ENCODE data around the gene MOAP1.
"Not testable (repeated sequence)": the region's sequence is repeated elsewhere in the genome, so short reads cannot be mapped to it uniquely, and the experiment has no call there.

The MOAP1 gene

GRCh38 chr14:93174731-93175130 lies 10.0 kb downstream of the MOAP1 start:
- not testable (repeated sequence) for H3K4me3 ChIP-seq (ENCODE audit: low read depth, low read length); H3K36me3 ChIP-seq (ENCODE audit: control insufficient read depth, insufficient read depth, low read length); H3K27me3 ChIP-seq (ENCODE audit: control insufficient read depth, insufficient read depth, low read length); H3K9ac ChIP-seq (ENCODE audit: low read depth, low read length); H3K4me1 ChIP-seq (ENCODE audit: control insufficient read depth, insufficient read depth, low read length); H3K9me3 ChIP-seq (ENCODE audit: control insufficient read depth, insufficient read depth, low read length)

GRCh38 chr14:93173943-93174395 lies 10.7 kb downstream of the MOAP1 start:
- Histone ChIP-seq H3K9me3 (ENCODE audit: control insufficient read depth, insufficient read depth, low read length) (no peaks in the 10 kb centered on the region), H3K4me1 (ENCODE audit: control insufficient read depth, insufficient read depth, low read length) (no peaks in the 10 kb centered on the region), H3K4me3 (ENCODE audit: low read depth, low read length) (no peak overlapping the region), H3K27me3 (ENCODE audit: control insufficient read depth, insufficient read depth, low read length) (no peaks in the 10 kb centered on the region), H3K36me3 (ENCODE audit: control insufficient read depth, insufficient read depth, low read length) (no peaks in the 10 kb centered on the region), H3K9ac (ENCODE audit: low read depth, low read length) (no peak overlapping the region)

GRCh38 chr14:93171376-93171775 lies 13.3 kb downstream of the MOAP1 start:
- Histone ChIP-seq H3K9me3 (ENCODE audit: control insufficient read depth, insufficient read depth, low read length) (no peaks in the 10 kb centered on the region), H3K4me3 (ENCODE audit: low read depth, low read length) (no peak overlapping the region), H3K9ac (ENCODE audit: low read depth, low read length) (no peak overlapping the region), H3K36me3 (ENCODE audit: control insufficient read depth, insufficient read depth, low read length) (no peaks in the 10 kb centered on the region), H3K27me3 (ENCODE audit: control insufficient read depth, insufficient read depth, low read length) (no peaks in the 10 kb centered on the region), H3K4me1 (ENCODE audit: control insufficient read depth, insufficient read depth, low read length) (no peaks in the 10 kb centered on the region)

- not testable (repeated sequence) for H3K9ac ChIP-seq (ENCODE audit: low read depth, low read length); H3K4me1 ChIP-seq (ENCODE audit: control insufficient read depth, insufficient read depth, low read length)
These were observed 14.6 kb downstream of the MOAP1 start for GRCh38 chr14:93170141-93170540.

GRCh38 chr14:93169619-93170018 lies 15.1 kb downstream of the MOAP1 start:
- not testable (repeated sequence) for H3K27me3 ChIP-seq (ENCODE audit: control insufficient read depth, insufficient read depth, low read length)

More at GRCh38 chr14:93170141-93170540, 14.6 kb downstream of the MOAP1 start:
- not testable (repeated sequence) for H3K27me3 ChIP-seq (ENCODE audit: control insufficient read depth, insufficient read depth, low read length); H3K9me3 ChIP-seq (ENCODE audit: control insufficient read depth, insufficient read depth, low read length); H3K36me3 ChIP-seq (ENCODE audit: control insufficient read depth, insufficient read depth, low read length); H3K4me3 ChIP-seq (ENCODE audit: low read depth, low read length)

GRCh38 chr14:93168610-93169009 lies 16.1 kb downstream of the MOAP1 start:
- not testable (repeated sequence) for H3K27me3 ChIP-seq (ENCODE audit: control insufficient read depth, insufficient read depth, low read length); H3K4me1 ChIP-seq (ENCODE audit: control insufficient read depth, insufficient read depth, low read length); H3K9me3 ChIP-seq (ENCODE audit: control insufficient read depth, insufficient read depth, low read length); H3K4me3 ChIP-seq (ENCODE audit: low read depth, low read length); H3K36me3 ChIP-seq (ENCODE audit: control insufficient read depth, insufficient read depth, low read length); H3K9ac ChIP-seq (ENCODE audit: low read depth, low read length)

More at GRCh38 chr14:93169619-93170018, 15.1 kb downstream of the MOAP1 start:
- H3K9me3 ChIP-seq (ENCODE audit: control insufficient read depth, insufficient read depth, low read length); H3K4me3 ChIP-seq (ENCODE audit: low read depth, low read length); H3K36me3 ChIP-seq (ENCODE audit: control insufficient read depth, insufficient read depth, low read length); H3K9ac ChIP-seq (ENCODE audit: low read depth, low read length); H3K4me1 ChIP-seq (ENCODE audit: control insufficient read depth, insufficient read depth, low read length): not testable (repeated sequence)

GRCh38 chr14:93165271-93166265 lies 19.1 kb downstream of the MOAP1 start:
- H3K9ac ChIP-seq (ENCODE audit: low read depth, low read length); H3K4me3 ChIP-seq (ENCODE audit: low read depth, low read length); H3K4me1 ChIP-seq (ENCODE audit: control insufficient read depth, insufficient read depth, low read length): not testable (repeated sequence)

GRCh38 chr14:93163564-93163963 lies 21.1 kb downstream of the MOAP1 start:
- H3K9me3 ChIP-seq (ENCODE audit: control insufficient read depth, insufficient read depth, low read length), result no peaks in the 10 kb centered on the region
- no peaks in the 10 kb centered on the region for H3K4me1 ChIP-seq (ENCODE audit: control insufficient read depth, insufficient read depth, low read length)
- H3K27me3 ChIP-seq (ENCODE audit: control insufficient read depth, insufficient read depth, low read length), result no peaks in the 10 kb centered on the region
- H3K36me3 ChIP-seq (ENCODE audit: control insufficient read depth, insufficient read depth, low read length), result no peaks in the 10 kb centered on the region
- H3K9ac ChIP-seq (ENCODE audit: low read depth, low read length), result no peak overlapping the region
- no peak overlapping the region for H3K4me3 ChIP-seq (ENCODE audit: low read depth, low read length)

More at GRCh38 chr14:93165271-93166265, 19.1 kb downstream of the MOAP1 start:
- not testable (repeated sequence) for H3K9me3 ChIP-seq (ENCODE audit: control insufficient read depth, insufficient read depth, low read length); H3K36me3 ChIP-seq (ENCODE audit: control insufficient read depth, insufficient read depth, low read length); H3K27me3 ChIP-seq (ENCODE audit: control insufficient read depth, insufficient read depth, low read length)

- Histone ChIP-seq H3K36me3 (ENCODE audit: control insufficient read depth, insufficient read depth, low read length) (no peaks in the 10 kb centered on the region), H3K4me1 (ENCODE audit: control insufficient read depth, insufficient read depth, low read length) (no peaks in the 10 kb centered on the region), H3K9me3 (ENCODE audit: control insufficient read depth, insufficient read depth, low read length) (no peaks in the 10 kb centered on the region), H3K9ac (ENCODE audit: low read depth, low read length) (no peak overlapping the region), H3K27me3 (ENCODE audit: control insufficient read depth, insufficient read depth, low read length) (no peaks in the 10 kb centered on the region), H3K4me3 (ENCODE audit: low read depth, low read length) (no peak overlapping the region)
These were observed 23.2 kb downstream of the MOAP1 start for GRCh38 chr14:93161411-93161940.

GRCh38 chr14:93160353-93160801 lies 24.3 kb downstream of the MOAP1 start:
- Histone ChIP-seq H3K4me3 (ENCODE audit: low read depth, low read length) (no peak overlapping the region), H3K9me3 (ENCODE audit: control insufficient read depth, insufficient read depth, low read length) (no peaks in the 10 kb centered on the region), H3K27me3 (ENCODE audit: control insufficient read depth, insufficient read depth, low read length) (no peaks in the 10 kb centered on the region), H3K36me3 (ENCODE audit: control insufficient read depth, insufficient read depth, low read length) (no peaks in the 10 kb centered on the region), H3K9ac (ENCODE audit: low read depth, low read length) (no peak overlapping the region), H3K4me1 (ENCODE audit: control insufficient read depth, insufficient read depth, low read length) (no peaks in the 10 kb centered on the region)

GRCh38 chr14:93159625-93160352 lies 24.9 kb downstream of the MOAP1 start:
- not testable (repeated sequence) for H3K9ac ChIP-seq (ENCODE audit: low read depth, low read length)

More at GRCh38 chr14:93159625-93160352, 24.9 kb downstream of the MOAP1 start:
- not testable (repeated sequence) for H3K27me3 ChIP-seq (ENCODE audit: control insufficient read depth, insufficient read depth, low read length); H3K9me3 ChIP-seq (ENCODE audit: control insufficient read depth, insufficient read depth, low read length); H3K36me3 ChIP-seq (ENCODE audit: control insufficient read depth, insufficient read depth, low read length); H3K4me3 ChIP-seq (ENCODE audit: low read depth, low read length); H3K4me1 ChIP-seq (ENCODE audit: control insufficient read depth, insufficient read depth, low read length)
